HepG2 (cell line): ENCODE results near the gene HAS3.

Source experiments
- FOXP1 ChIP-seq, 2 experiments: fragments of 450-650 bp in 1 of 2; IDR thresholded peaks; 2 replicates each; pipeline ENCODE4 v1.6.1; 2017 to 2018; ENCODE audit warnings: antibody characterized with exemption in 1 of 2
- MTF2 ChIP-seq: sonication (generic); formaldehyde crosslinking; IDR thresholded peaks from 2 replicates; pipeline ENCODE4 v1.5.0; 2020; ENCODE audit warnings: missing genetic modification reagents, borderline replicate concordance
- POLR2A ChIP-seq, 2 experiments: IDR thresholded peaks; 2 replicates each; pipeline ENCODE4 v1.6.1; 2011; ENCODE audit warnings: low read depth in 2 of 2, low read length in 2 of 2, mild to moderate bottlenecking in 1 of 2, moderate library complexity in 1 of 2; ENCODE audit not compliant: insufficient read depth in 1 of 2
- SKI ChIP-seq: fragments of 450-650 bp; IDR thresholded peaks from one replicate; pipeline ENCODE4 v1.6.1; 2018; ENCODE audit warnings: mild to moderate bottlenecking; ENCODE audit not compliant: partially characterized antibody
- SMC3 ChIP-seq: IDR thresholded peaks from 2 replicates; pipeline ENCODE4 v1.6.1; 2011; ENCODE audit warnings: low read length, improper control_type of control experiment

- no peak for TF ChIP-seq SKI
- no peak for TF ChIP-seq FOXP1 (IDR thresholded peaks at IDR 0.05)
- no peak for TF ChIP-seq FOXP1 (CRISPR knock-in tag; IDR thresholded peaks at IDR 0.05)
- TF ChIP-seq POLR2A (IDR thresholded peaks at IDR 0.05; ENCODE audit: insufficient read depth in 1 of 2, low read depth in 2 of 2, low read length in 2 of 2), result peak; percentile 28 to 49; a peak in 1 of 4 replicates
- peak; percentile 29; the same call in 1 of the 2 replicates for TF ChIP-seq MTF2 (CRISPR knock-in tag)
- no peak for TF ChIP-seq SMC3
Observed at GRCh38 chr16:69105501-69106361, at the start of gene HAS3.
